ENCODE data around the gene GCM1.

GCM1 gene

DNA sequence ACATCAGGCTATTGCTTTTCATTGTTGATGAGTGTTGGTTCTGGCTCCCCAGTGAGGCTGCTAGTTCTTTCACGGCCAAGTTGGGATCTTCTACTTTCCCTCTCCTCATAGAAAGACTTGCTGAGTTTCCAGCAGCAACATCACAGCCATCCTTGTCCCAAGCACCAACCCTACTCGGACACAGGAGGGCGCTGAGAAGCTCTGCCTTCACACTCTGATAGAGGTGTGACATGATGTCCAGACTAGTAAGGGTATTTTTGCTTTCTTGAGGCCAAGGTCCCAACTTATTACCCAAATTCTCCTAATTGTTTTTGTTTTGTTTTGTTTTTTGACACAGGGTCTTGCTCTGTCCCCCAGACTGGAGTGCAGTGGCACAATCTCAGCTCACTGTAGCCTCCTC is 3.0 kb upstream of the GCM1 start:
- no peak for DNase-seq (ENCODE audit: low read depth)

DNA sequence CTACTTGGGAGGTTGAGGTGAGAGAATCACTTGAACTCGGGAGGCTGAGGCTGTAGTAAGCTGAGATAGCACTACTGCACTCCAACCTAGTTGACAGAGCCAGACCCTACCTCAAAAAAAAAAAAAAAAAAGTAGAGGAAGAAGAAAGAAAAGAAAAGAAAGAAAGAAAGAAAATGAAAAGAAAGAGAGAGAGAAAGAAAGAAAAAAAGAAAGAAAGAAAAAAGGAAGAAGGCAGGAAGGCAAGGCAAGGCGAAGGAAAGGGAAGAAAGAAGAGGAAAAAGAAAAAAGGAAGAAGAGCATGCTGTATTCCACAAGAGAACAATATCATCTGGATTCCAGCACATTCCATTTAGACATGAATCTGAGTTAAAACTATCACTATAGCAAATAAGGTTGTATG is 3.8 kb downstream of the GCM1 start:
- no peak for DNase-seq (ENCODE audit: low read depth)

DNA sequence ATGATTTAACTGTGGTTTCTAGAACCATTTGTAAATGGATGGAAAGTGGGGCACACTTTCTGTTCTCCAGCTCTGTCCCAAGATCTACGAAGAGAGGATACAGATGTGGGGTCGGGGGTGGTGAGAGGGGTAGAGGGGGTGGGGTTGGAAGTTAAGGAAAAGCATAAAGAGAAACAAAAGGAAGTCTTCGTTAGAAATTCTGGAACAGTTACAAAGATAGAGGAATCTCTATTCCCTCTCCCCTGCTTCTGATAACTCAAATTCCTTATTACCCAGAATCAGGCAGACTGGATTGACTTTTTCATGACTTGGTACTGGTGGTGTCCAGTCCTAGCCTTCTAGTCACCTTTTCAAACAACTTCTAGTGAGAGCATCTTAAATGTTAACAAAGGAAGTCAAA is 4.9 kb downstream of the GCM1 start:
- DNase-seq (ENCODE audit: low read depth), result no peak

DNA sequence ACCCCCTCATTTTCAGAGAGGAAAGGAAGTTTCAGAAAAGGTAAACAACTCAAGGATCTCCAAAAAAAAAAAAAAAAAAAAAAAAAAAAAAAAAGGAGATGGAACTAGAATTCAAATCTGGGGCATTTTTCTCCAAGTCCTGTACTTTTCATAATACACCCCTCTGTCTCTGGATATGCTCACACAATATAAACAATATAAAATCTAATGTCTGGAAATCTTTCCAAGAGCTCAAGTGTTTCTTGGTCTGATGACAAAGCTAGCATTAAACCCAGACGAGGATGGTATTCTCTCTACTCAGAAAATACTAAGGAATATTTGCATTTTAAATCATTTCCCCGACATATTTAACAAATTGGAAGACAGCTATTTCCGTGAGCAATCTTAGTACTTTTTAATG is 5.8 kb downstream of the GCM1 start:
- DNase-seq (ENCODE audit: low read depth), result no peak

DNA sequence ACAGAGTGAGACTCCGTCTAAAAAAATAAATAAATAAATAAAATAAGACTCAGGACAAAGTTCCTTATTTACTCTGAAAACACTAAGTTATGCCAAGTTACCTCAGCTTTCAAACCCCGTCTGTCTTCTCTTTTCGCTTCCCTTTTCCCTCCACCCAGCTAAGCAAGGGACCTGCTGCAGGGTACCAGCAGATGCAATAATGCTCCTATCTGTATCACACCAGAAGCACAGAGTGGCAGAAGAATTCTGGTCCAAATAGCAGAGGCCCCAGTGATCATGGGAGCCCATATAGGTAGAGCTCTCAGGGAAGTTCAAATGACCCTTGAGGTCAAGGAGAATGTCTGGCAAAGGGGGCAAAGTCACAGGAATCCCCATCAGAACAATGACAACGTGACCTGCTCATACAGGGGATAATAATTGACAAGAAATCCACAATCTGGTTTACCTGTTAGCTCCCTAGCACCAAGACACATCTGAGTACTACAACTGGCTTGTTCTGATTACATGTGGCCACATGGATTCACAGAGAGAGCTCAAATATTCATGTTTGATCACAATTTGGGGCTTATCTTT is 8.7 kb downstream of the GCM1 start:
- DNase-seq (ENCODE audit: low read depth), result no peak

DNA sequence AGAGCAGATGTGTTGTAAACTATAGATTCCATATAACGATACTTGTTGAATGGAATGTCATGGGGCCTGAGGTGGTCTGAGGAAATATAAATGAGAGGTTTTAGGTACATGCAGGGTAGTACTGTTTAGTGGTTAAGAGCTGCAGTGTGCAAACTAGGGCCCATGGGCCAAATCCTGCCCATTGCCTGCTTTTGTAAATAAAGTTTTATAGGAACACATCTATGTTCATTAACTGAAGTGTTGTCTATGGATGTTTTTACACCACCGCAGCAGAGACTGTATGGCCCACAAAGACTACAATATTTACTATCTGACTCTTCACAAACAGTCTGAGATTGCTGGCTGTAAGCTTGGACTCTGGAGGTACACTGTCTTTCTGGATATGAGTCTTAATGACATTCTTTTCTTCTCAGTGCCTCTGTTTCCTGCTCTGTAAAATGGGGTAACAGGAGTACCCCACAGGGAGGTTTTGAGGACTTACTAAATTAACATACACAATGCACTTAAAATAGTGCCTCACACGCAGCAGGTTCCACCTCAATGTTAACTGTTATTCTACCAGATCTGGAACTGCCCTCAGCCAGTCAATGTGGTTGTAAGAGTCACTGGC is 12.5 kb downstream of the GCM1 start:
- no peak for DNase-seq (ENCODE audit: low read depth)

DNA sequence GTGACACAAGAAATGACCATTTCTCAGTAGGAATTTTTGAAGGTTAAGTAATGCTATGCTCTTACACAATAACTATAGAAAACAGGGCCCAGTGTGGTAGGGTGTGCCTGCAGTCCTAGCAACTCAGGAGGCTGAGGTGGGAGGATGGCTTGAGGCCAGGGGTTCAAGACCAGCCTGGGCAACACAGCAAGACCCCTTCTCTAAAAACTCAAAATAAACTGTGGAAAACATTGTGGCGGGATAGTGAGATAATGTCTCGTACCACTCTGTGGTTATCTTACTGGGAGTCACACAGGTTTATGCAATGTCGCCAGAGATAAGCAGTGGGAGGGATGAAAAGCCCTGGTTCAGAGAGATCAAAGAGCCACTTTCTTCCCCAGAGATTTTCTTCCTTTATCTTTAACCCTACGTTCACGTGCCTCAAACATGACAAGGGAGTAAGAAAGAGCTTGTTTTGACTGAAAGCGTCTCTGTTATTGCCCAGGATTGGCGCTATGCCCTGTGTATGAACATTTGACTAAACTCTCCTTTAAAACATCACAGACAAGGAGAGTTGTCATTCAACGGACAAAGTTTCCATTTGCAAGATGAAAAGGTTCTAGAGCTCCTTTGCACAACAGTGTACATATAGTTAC is 13.9 kb downstream of the GCM1 start:
- DNase-seq (ENCODE audit: low read depth), result no peak

DNA sequence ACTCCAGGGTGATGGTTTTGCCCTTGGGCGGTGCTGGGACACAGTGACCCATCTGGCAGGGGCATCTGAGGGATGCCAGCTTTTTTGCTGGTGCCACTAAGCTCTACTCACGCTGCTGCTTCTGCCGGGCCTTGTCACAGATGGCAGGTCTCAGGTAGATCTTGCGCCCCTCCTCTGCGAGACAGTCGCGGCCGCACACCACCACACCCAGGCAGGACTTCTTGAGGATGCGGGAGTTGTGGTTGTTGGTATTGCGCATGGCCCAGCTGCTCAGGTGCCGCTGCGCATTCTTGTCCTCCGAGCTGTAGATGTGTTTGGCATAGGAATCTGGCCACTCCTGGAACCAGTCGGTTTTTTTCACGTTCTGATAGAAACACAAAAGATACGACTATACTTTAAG is 14.7 kb downstream of the GCM1 start:
- DNase-seq (ENCODE audit: low read depth), result no peak

DNA sequence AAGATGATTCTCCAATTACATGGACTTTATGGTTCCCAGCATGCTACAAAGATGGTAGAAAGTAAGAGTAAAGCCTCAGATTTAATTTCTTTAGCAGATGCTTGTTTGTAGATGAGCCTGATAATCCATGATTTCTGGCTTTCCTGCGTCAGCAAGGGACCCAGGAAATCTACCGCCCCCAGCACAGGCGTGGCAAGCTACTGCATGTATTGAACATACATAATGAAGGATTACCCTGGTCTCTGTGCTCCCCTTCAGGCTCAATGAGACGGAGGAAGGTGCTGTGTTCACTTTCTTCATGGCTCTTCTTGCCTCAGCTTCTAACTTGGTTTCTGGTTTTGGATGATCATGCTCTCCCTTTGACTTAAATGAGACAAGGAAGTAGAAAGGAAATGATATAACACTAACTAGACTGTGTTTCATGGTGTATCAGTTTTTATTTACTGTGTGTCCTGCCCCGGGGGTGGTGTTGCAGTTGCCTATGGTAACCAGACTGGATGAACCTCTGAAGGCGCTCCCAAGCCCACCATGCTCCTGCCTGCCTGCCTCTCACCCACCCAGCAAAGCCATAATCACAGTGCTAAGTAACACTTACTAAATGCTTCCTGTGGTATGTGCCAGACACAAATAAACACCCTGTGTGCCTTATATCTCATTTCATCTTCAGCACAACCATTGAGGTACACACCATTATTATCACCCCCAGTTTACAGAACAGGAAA is 17.9 kb downstream of the GCM1 start:
- DNase-seq (ENCODE audit: low read depth), result no peak

DNA sequence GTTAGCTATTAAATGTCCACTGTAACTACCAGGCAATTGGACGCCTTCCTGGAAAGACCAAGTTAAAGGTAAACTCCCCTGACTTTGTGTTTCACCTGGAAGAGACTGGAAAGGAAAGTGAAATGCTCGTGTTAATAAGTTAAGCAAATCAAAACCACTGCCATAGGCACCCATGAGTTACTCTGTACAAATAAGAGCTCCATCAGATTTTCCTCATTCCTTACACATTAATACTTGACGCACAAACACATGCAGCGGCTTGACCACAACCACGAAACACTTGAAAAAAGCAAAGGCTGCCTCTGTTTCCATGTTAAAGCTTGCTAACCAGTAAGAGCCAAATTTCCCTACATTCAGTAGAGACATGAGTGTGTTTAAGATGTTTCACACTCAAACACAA is 19.8 kb downstream of the GCM1 start:
- DNase-seq (ENCODE audit: low read depth), result no peak

DNA sequence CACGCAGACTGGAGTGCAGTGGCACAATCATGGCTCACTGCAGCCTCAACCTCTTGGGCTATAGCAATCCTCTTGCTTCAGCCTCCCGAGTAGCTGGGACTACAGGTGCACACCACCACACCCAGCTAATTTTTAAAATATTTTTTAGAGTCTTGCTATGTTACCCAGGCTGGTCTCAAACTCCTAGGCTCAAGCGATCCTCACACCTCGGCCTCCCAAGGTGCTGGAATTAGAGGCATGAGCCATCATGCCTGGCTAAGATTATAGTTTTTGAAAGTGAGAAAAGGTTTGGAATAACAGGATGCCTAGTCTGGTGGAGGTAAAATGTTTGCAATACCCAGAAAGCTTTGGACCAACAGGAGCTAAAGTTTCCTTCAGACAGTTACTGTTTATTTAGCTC is 23.4 kb downstream of the GCM1 start:
- DNase-seq (ENCODE audit: low read depth), result no peak

DNA sequence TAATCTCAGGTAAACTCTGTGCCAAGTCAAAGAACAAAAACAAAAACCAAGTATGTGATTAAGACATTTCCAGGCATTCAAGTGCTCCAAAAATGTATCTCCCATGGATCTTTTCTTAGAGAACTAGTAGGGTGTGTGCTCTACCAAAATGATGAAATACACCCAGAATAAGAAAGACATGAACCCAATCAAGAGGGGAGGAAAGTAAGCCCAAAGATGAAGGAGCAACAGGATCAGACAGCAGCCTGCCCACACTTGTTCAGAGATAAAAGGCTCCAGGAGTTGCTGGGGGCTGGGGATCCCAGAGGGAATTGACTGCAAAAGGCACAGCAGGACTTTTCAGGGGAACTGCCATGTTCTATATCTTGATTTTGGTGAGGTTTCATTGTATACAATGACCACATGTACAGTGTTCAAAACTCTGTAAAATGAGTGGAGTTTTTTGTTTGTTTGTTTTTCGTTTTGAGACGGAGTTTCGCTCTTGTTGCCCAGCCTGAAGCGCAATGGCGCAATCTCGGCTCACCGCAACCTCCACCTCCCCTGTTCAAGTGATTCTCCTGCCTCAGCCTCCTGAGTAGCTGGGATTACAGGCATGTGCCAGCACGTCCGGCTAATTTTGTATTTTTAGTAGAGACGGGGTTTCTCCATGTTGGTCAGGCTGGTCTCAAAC is 24.4 kb downstream of the GCM1 start:
- no peak for DNase-seq (ENCODE audit: low read depth)

DNA sequence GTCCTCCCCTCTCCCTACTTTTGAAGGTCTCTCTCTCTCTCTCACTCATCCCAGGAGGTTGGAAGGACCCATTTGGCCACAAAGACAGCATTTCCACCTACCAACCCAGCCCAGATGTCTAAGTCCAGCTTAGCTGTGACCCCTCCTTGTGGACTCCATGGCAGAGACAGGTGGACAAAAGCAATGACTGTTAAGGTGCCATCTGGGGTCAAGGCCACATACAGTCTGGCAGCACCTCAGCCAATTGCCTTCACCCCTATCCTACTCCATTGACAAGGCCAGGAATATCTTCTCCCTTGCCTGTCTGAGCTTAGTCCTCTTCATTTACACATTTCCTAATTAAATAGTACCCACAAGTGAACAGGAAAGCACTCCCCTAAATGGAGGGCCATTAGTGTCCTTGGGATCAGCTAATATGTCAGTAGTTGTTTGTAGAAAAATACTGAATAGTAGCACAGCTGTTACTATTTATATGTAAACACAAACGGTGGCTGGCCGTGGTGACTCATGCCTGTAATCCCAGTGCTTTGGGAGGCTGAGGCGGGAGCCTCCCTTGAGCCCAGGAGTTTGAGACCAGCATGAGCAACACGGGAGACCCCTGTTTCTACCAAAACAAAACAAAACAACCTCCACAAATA is 28.8 kb downstream of the GCM1 start:
- no peak for DNase-seq (ENCODE audit: low read depth)

DNA sequence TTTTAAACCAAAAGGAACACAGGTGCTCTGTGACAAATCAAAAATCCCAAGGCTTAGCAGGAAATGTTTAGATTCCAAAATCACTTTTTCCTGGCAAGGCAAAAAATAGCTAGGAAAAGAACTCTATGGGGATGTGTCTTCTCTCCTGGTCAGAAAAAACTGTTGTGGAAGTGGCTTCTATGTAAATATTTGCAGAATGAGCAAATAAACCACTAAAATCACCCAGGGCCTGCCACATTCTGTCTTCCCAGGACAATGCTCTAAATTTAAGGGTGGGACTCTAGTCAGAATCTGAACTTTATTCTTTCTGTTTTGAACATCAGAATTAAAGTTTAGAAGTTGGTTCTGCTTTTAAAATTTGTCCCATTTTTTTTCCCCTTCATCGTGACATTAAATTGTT is 29.3 kb downstream of the GCM1 start:
- no peak for DNase-seq (ENCODE audit: low read depth)

DNA sequence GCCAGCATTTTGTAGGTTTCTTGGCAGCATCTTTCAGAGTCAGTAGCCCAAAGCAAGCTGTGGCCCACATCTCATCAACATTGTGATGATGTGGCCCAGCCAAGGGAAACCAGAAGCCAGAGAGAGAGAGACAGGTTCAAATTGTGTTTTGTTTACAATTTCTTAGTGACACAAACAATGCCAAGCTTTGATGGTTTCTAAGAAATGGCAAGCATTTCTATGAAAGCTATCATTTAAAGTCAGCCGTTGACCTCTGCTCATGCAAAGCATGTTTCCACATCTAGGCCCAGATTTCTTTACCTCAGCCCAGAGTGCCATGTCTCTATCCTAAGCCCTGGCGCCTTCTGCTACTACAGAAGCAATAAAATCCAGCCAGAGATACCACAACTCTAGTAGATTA is 32.9 kb downstream of the GCM1 start:
- no peak for DNase-seq (ENCODE audit: low read depth)

DNA sequence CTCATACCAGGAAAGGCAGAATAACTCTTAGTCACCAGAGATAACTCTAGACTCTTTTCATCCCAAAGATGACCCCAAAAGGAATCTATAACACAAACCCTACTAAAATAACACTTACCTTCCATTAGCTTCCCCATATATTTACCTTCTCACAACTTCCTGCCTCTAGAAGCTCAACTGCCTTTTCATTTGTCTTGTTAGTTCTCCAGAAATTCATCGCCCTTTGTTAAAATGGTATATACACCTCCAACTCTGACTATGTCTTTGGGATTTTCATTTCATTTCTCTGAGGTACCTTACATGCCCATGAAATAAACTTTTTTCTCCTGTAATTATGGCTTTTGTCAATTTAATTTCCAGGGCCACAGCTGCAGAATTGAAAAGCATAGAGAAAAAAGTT is 33.5 kb downstream of the GCM1 start:
- no peak for DNase-seq (ENCODE audit: low read depth)

DNA sequence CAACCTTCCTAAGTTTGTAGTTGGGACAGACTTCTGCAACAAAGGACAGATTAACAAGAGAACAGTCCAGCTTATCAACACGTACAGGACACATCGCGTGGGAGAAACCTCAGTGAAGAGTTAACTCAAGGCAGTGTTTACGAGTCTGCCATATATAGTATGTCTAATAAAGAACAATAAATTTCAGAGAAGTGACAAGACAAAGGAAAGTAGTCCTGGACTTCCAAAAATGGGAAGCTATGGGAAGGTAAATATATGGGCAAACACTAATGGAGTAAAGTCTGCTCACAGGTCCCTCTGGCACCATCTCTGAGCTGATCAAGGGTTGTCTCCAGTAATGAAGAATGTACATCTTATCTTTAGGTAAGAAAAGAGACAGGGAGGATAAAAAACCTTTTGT is 34.9 kb downstream of the GCM1 start:
- no peak for DNase-seq (ENCODE audit: low read depth)

DNA sequence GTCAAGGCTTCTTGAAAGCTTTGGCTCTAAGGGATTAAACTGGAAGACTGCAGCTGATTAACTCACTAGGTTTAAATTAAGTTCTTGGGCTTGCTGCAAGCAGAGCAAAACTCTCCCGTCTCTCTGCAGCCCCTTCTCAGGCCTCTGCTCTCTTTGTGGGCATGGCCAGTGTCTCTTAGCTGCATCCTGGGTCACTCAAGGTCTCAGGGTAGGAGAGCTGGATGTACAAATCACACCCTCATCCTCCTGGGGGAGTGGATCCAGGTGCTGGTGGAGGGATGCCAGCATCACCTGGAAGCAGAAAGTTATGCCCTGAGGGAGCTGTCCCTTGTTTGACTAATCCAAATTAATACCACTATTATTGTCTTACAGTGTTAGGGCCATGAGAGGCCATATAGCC is 35.8 kb downstream of the GCM1 start:
- DNase-seq (ENCODE audit: low read depth), result no peak

DNA sequence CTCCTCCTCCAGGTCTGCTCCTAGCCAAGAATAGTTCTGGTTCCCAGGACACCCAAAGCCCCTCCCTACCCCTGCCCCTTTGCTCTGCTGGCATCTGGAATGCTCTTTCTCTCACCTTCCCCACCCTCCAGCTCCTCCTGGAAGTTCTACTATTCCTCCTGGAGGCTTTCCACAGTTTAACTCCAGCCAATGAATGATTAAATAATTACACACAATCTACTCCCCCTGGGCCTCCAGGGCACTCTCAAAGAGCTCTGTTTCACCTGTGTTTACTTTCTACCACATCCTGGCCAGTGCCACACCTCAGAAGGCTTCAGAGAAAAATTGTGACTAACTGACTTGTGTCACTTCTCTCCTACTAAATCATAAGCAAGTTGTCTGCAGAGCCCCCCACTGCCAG is 36.2 kb downstream of the GCM1 start:
- DNase-seq (ENCODE audit: low read depth), result no peak

DNA sequence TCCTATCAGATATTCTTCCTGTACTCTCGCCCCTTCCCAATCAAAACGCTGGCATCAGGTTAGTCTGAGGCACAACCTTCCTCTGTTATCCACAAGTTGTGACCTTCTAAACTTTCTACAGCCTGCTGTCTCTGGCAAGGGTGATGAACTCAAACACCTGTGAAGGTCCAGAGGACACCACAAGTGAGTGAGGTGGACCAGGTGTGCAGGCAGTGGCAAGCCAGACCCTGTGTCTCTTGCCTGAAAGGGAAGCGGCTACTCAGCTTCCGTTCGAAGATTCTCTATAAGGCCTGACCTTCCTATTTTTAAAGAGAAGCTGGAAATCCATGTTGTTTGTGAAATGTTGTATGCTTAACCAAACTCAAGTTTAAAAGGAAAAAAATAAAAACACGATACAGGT is 36.8 kb downstream of the GCM1 start:
- no peak for DNase-seq (ENCODE audit: low read depth)

DNA sequence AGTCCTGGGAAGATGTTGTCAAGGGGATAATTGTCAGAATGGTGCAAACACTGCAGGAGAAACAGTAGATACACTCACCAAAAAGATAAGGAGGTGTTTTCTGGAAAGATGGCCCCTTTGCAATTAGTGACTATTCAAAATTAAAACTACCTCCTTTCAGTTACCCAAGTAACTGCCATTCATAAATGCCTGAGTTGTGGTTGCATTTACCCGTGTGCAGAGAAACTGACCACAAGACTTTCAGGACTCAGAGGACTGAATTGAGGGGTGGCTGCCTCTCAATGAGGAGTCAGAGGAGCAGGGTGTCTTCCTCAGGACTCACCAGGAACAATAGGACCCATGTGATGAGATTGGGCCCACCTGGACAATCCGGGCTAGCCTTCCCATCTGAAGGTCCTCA is 39.0 kb downstream of the GCM1 start:
- no peak for DNase-seq (ENCODE audit: low read depth)

DNA sequence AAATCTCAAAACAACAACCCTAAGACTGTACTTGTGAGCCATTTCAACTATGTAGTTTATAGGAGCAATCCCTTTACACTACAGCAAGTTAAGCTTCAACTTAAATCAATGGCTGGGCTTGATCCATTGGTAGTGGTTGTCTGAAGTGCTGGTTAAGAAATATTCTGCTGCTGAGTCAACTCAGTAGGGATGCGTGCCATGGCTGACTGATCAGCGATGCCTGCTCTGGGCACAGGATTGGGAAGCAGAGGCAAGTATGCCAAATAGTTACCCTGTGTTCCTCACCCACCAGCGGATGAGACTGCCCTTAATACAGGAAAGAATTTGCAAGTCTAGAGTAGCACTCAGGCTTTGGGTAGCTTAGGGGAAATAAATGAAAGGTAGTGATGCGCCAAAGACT is 41.5 kb downstream of the GCM1 start:
- no peak for DNase-seq (ENCODE audit: low read depth)

Data from activated T-cell treated with anti-CD3 and anti-CD28 coated beads for 48 hours (primary cell).